Endodermal cell (in vitro differentiated cells): ENCODE results near the gene KIAA0825. TPM values are rescaled to one million over a fixed set of nuclear protein-coding genes. Genes with fewer than 3 reads are reported as not detected.

Source experiments
- DNase-seq: peaks from one replicate; pipeline ENCODE4 v3.0.0-alpha.2; 2017
- H3K27ac ChIP-seq: 2 replicates; pipeline ENCODE4 v1.5.1; 2013; ENCODE audit warnings: mild to moderate bottlenecking, low read depth, low read length, moderate library complexity
- H3K27me3 ChIP-seq: 2 replicates; pipeline ENCODE4 v1.6.1; 2013; ENCODE audit warnings: mild to moderate bottlenecking, low read length, moderate library complexity; ENCODE audit not compliant: insufficient read depth, control insufficient read depth, poor library complexity, severe bottlenecking
- H3K36me3 ChIP-seq: 2 replicates; pipeline ENCODE4 v1.7.0; 2013; ENCODE audit warnings: mild to moderate bottlenecking, low read length, moderate library complexity; ENCODE audit not compliant: control insufficient read depth, insufficient read depth
- H3K4me1 ChIP-seq: one replicate; pipeline ENCODE4 v1.7.0; 2013; ENCODE audit warnings: low read length; ENCODE audit not compliant: control insufficient read depth, insufficient read depth
- H3K4me3 ChIP-seq: 2 replicates; pipeline ENCODE4 v1.5.1; 2013; ENCODE audit warnings: mild to moderate bottlenecking, low read length, moderate library complexity
- H3K9ac ChIP-seq: 2 replicates; pipeline ENCODE4 v1.6.1; 2013; ENCODE audit warnings: mild to moderate bottlenecking, low read length, moderate library complexity; ENCODE audit not compliant: poor library complexity, severe bottlenecking; ENCODE audit errors: extremely low read depth
- H3K9me3 ChIP-seq: 2 replicates; pipeline ENCODE4 v1.6.1; 2013; ENCODE audit warnings: mild to moderate bottlenecking, low read length, moderate library complexity; ENCODE audit not compliant: control insufficient read depth
- H3K27ac Mint-ChIP-seq: 2 replicates; pipeline ENCODE4 v1.8.0; 2020; ENCODE audit warnings: mixed read lengths
- H3K27me3 Mint-ChIP-seq: 2 replicates; pipeline ENCODE4 v1.8.0; 2021; ENCODE audit warnings: mild to moderate bottlenecking, mixed read lengths; ENCODE audit not compliant: insufficient read depth
- H3K36me3 Mint-ChIP-seq: 2 replicates; pipeline ENCODE4 v1.8.0; 2020; ENCODE audit warnings: low read depth, mixed read lengths
- H3K4me1 Mint-ChIP-seq: 2 replicates; pipeline ENCODE4 v1.8.0; 2020; ENCODE audit warnings: mixed read lengths
- H3K4me3 Mint-ChIP-seq: 2 replicates; pipeline ENCODE4 v1.8.0; 2020; ENCODE audit warnings: mild to moderate bottlenecking, moderate library complexity, mixed read lengths
- H3K9me3 Mint-ChIP-seq: 2 replicates; pipeline ENCODE4 v1.8.0; 2020; ENCODE audit warnings: mild to moderate bottlenecking, mixed read lengths
- WGBS, 2 experiments: methylation state at CpG; one replicate each; pipeline versions ENCODE4 v1.1.5 to v1.1.7; 2013; ENCODE audit warnings: missing lambda C conversion rate in 2 of 2, mixed read lengths in 1 of 2; ENCODE audit not compliant: insufficient coverage in 1 of 2, insufficient read length in 1 of 2; 5-methylcytosine and 5-hydroxymethylcytosine counted together
- total RNA-seq, 2 donors: library from RNA; stranded (reverse); fragmentation: NEBNext Ultra II Directional in 1 of 2; extraction: Animal tissue kit (Norgen Biotek cat#: 25700) in 1 of 2; gene quantifications; 2 replicates in 1 of 2; 3 replicates in 1 of 2; pipeline ENCODE4 v1.2.1, GENCODE V29; 2021
- TF ChIP-seq, protein P1 (sequence below): fragments of 200-600 bp; sonication (generic); conservative IDR thresholded peaks from 2 replicates; pipeline ENCODE4 v1.5.0; 2021; ENCODE audit warnings: antibody characterized with exemption, mild to moderate bottlenecking

The KIAA0825 gene
- total RNA-seq, 2 donors from 2014 or later = 2.6 to 3.1 TPM

DNA sequence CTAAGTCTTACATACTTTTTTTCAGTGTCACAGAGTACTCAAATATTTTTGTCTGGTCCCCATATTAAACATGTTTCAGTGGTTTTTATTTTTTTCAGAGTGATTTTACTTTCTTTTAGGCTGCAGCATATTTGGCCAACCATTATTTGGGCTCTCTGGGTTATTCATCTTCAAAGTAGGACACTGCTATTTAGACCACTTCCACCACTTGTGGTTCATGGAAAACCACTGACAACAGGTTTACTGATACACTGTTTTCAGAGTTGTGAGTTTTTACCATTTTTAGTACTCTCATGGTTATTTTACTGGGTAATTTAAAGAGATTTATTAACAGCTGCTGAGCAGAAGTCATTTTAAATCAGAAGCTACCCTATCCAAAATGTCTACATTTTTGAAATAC lies 437.6 kb downstream of the KIAA0825 start:
- Histone ChIP-seq H3K27me3 (no peaks in the 10 kb centered on the region), H3K9ac (no peak overlapping the region), H3K9me3 (no peaks in the 10 kb centered on the region), H3K27ac (no peak overlapping the region), H3K4me1 (peaks cover 16% of the 10 kb centered on the region), H3K4me3 (no peak overlapping the region), H3K36me3 (no peaks in the 10 kb centered on the region)
- H3K36me3 Mint-ChIP-seq = no peaks in the 10 kb centered on the region
- DNase-seq = no peak
- no peaks in the 10 kb centered on the region for H3K27me3 Mint-ChIP-seq
- no peak overlapping the region for H3K4me3 Mint-ChIP-seq
- no peak overlapping the region for H3K27ac Mint-ChIP-seq
- TF ChIP-seq, protein P1, sequence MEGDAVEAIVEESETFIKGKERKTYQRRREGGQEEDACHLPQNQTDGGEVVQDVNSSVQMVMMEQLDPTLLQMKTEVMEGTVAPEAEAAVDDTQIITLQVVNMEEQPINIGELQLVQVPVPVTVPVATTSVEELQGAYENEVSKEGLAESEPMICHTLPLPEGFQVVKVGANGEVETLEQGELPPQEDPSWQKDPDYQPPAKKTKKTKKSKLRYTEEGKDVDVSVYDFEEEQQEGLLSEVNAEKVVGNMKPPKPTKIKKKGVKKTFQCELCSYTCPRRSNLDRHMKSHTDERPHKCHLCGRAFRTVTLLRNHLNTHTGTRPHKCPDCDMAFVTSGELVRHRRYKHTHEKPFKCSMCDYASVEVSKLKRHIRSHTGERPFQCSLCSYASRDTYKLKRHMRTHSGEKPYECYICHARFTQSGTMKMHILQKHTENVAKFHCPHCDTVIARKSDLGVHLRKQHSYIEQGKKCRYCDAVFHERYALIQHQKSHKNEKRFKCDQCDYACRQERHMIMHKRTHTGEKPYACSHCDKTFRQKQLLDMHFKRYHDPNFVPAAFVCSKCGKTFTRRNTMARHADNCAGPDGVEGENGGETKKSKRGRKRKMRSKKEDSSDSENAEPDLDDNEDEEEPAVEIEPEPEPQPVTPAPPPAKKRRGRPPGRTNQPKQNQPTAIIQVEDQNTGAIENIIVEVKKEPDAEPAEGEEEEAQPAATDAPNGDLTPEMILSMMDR = no peak
- no peaks in the 10 kb centered on the region for H3K9me3 Mint-ChIP-seq
- H3K4me1 Mint-ChIP-seq = peaks cover 42% of the 10 kb centered on the region

- Histone ChIP-seq H3K4me3 (no peak overlapping the region), H3K9me3 (no peaks in the 10 kb centered on the region), H3K9ac (no peak overlapping the region), H3K27me3 (no peaks in the 10 kb centered on the region), H3K36me3 (peaks cover 7% of the 10 kb centered on the region), H3K4me1 (no peaks in the 10 kb centered on the region), H3K27ac (no peak overlapping the region)
- H3K27ac Mint-ChIP-seq = no peak overlapping the region
- peaks cover 6% of the 10 kb centered on the region for H3K9me3 Mint-ChIP-seq
- H3K36me3 Mint-ChIP-seq = peaks cover 9% of the 10 kb centered on the region
- whole genome bisulfite sequencing, 2 experiments = 78% methylated on average over 1 of the region's 1 CpG; no CpG with 5 or more reads in 1 of the 2 experiments
- TF ChIP-seq, protein P1 = no peak
- no peak for DNase-seq
- no peaks in the 10 kb centered on the region for H3K27me3 Mint-ChIP-seq
- H3K4me1 Mint-ChIP-seq = peaks cover 20% of the 10 kb centered on the region
- H3K4me3 Mint-ChIP-seq = no peak overlapping the region
Observed at GRCh38 chr5:94175912-94176311, 442.5 kb downstream of the KIAA0825 start.

GRCh38 chr5:94174748-94175411 lies 443.5 kb downstream of the KIAA0825 start:
- peaks cover 7% of the 10 kb centered on the region for H3K36me3 ChIP-seq
- no peaks in the 10 kb centered on the region for H3K27me3 ChIP-seq
- TF ChIP-seq, protein P1 = no peak
- no peaks in the 10 kb centered on the region for H3K27me3 Mint-ChIP-seq
- no peak overlapping the region for H3K27ac Mint-ChIP-seq
- H3K4me1 Mint-ChIP-seq = peaks cover 20% of the 10 kb centered on the region
- no peaks in the 10 kb centered on the region for H3K9me3 ChIP-seq
- no peak for DNase-seq
- H3K36me3 Mint-ChIP-seq = peaks cover 15% of the 10 kb centered on the region
- no peak overlapping the region for H3K4me3 Mint-ChIP-seq
- no peak overlapping the region for H3K4me3 ChIP-seq
- peaks cover 6% of the 10 kb centered on the region for H3K9me3 Mint-ChIP-seq
- no peak overlapping the region for H3K9ac ChIP-seq
- H3K4me1 ChIP-seq = no peaks in the 10 kb centered on the region
- no peak overlapping the region for H3K27ac ChIP-seq
- WGBS, 2 experiments = 80% methylated on average over 2 of the region's 2 CpGs; no CpG with 5 or more reads in 1 of the 2 experiments
